Activated T-cell treated with anti-CD3 and anti-CD28 coated beads for 24 hours (primary cell): ENCODE data around the gene REV1.
"Not testable (repeated sequence)": the region's sequence is repeated elsewhere in the genome, so short reads cannot be mapped to it uniquely, and the experiment has no call there.

Experiments used
- DNase-seq: peaks from one replicate; pipeline ENCODE4 v3.0.0-alpha.2; 2020; ENCODE audit warnings: low read depth

REV1 gene

DNA sequence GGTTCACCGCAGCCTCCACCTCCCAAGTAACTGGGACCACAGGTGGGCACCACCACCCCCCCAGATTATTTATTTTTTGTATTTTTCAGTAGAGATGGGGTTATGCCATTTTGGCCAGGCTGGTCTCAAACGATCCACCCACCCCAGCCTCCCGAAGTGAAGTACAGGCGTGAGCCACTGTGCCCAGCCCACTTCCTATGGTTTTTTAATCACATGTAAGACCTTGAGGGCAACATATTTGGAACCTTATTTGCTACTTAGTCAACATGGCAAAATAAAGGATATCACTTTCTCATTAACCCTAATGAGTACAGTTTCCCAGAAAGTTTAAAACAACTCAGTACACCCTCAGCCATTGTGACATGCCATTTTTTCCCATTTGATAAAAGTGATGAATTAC, 88.0 kb downstream of the REV1 start:
- no peak for DNase-seq

DNA sequence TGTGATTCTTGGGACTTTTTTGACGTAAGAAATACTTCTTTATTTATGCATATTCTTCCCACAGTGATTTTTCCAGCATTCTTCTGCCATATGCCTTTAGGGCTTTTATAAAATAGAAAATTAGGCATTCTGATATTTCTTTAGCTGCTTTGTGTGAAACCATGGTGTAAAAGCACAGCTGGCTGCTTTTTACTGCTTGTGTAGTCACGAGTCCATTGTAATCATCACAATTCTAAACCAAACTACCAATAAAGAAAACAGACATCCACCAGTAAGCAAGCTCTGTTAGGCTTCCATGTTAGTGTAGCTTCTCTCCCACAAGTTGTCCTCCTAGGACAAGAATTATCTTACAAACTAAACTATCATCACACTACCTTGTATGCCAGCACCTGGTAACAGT, 90.0 kb downstream of the REV1 start:
- no peak for DNase-seq

- no peak for DNase-seq
These were observed 90.8 kb downstream of the REV1 start for GRCh38 chr2:99399063-99399462.

DNA sequence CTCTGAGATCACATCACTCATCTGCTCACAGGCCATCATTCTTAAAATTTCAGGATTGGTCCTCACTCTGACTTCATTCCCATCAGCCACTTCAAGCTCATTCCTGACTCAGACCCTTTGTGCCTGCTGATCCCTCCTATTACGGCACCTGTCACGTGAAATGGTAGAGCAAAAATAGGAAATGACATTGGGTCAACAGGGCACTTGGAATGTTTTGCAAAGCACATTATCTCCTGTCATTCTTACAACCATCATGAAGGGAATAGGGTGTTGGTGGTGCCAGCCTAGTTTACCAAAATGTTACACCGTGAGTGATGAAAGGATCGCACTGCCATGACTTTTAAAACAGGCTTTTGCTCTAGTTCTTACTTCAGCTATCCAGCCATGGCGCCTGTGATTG, 91.5 kb downstream of the REV1 start:
- no peak for DNase-seq

- DNase-seq, result no peak
These were observed 92.4 kb downstream of the REV1 start for GRCh38 chr2:99397266-99397920.

- DNase-seq, result no peak
These were observed 94.2 kb downstream of the REV1 start for GRCh38 chr2:99395589-99396130.

GRCh38 chr2:99389946-99390345, 99.9 kb downstream of the REV1 start:
- no peak for DNase-seq

- no peak for DNase-seq
These were observed 100.4 kb downstream of the REV1 start for GRCh38 chr2:99389371-99389770.

- no peak for DNase-seq
These were observed 100.9 kb downstream of the REV1 start for GRCh38 chr2:99388892-99389291.

GRCh38 chr2:99386011-99386410, 103.8 kb downstream of the REV1 start:
- no peak for DNase-seq

DNA sequence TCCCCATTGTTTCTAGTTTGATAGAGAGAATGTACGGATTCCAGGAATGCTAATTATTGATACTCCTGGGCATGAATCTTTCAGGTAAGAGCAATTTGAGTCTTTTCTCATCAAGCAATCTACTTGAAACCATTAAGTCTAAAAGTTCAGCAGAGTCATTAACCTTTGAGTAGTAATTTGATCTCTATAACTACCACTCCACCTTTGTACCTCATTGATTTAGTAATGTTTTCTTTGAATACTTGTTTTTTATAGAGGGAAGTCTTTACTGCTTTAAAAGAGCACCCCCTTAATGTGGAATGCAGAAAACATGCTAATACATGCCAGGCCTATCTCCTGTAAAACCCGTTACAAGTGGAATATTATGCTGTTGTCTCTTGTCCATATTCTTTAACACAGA, 107.7 kb downstream of the REV1 start:
- no peak for DNase-seq

GRCh38 chr2:99380376-99381010, 109.3 kb downstream of the REV1 start:
- DNase-seq, result no peak

- DNase-seq, result no peak
These were observed 111.9 kb downstream of the REV1 start for GRCh38 chr2:99377879-99378278.

DNA sequence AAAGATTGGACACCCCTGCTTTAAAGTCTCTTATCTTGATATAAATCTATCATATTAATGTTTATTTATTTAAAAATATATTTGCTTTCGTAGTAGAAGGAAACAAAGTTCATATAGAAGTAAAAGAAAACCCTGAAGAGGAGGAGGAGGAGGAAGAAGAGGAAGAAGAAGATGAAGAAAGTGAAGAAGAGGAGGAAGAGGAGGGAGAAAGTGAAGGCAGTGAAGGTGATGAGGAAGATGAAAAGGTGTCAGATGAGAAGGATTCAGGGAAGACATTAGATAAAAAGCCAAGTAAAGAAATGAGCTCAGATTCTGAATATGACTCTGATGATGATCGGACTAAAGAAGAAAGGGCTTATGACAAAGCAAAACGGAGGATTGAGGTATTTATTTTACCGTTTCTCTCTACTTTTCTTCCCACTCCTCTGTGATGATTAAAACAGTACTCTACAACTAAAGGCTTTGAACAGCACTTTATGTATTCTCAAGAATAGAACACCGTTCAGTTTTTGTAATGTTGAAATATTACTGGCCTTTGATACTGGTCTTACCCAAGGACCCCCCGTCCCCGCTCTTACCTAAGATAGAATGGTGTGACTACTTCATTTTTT, 113.5 kb downstream of the REV1 start:
- DNase-seq, result no peak

GRCh38 chr2:99374747-99375146, 115.1 kb downstream of the REV1 start:
- DNase-seq, result no peak

GRCh38 chr2:99373144-99373543, 116.7 kb downstream of the REV1 start:
- no peak for DNase-seq

- DNase-seq, result not testable (repeated sequence)
These were observed 121.0 kb downstream of the REV1 start for GRCh38 chr2:99368854-99369253.

DNA sequence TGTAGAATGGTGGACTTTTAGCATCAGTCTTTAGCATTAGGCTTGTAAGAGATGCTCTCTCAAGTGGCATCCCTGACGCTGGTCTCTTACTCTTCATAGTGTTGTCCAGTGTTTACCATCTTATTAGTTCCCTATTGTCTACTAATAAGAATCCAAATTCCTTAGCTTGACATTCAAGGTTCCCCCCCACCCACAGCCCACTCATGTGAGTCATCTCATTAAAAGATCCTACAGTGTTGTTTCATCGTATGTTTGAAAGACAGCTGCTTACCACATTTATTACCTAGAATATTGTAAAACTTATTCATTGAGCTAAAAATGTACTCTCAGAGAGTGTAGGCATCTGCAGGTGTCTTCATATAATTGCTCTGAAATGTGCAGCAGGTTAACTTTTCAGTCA, 124.2 kb downstream of the REV1 start:
- no peak for DNase-seq

DNA sequence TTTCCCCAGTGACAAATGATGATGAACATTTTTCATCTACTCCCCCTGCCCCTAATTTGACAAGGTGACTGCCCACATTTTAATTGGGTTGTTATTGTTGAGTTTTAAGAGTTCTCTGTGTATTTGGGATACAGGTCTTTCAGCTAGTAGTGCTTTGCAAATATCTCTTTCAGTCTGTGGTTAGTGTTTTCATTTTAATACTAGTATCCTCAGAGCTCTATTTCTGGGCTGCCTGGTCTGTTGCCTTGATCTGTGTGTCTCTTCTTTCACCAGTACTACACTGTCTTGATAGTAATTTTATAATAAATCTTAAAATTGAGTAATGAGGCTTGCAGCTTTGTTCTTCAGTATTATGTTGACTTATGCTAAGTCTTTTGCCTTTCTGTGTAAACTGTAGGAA, 133.0 kb downstream of the REV1 start:
- DNase-seq, result no peak

DNA sequence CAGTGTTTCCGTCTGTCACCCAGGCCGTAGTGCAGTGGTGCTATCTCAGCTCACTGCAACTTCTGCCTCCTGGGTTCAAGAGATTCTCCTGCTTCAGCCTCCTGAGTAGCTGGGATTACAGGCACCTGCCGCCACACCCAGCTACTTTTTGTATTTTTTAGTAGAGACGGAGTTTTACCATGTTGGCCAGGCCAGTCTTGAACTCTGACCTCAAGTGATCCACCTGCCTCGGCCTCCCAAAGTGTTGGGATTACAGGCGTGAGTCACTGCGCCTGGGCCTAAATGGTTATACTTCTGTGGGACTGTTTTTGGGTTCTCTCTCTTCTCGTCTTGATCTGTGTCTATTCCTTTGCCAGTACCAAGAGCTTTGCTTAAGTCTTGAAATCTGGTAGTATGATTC, 135.0 kb downstream of the REV1 start:
- DNase-seq, result not testable (repeated sequence)

- no peak for DNase-seq
These were observed 135.7 kb downstream of the REV1 start for GRCh38 chr2:99354070-99354469.
